HG02678 (cell line): ENCODE results near the gene STARD3.
A peak's percentile ranks its signal among the peaks of the same experiment; 100 is the strongest.

Experiments
- ATAC-seq: cut with Tn5 transposase; IDR thresholded peaks from one replicate; pipeline ENCODE4 v1.9.1; 2021; ENCODE audit warnings: mild to moderate bottlenecking, moderate library complexity; ENCODE audit not compliant: unreplicated experiment

The STARD3 gene

GRCh38 chr17:39618956-39619785, 17.8 kb upstream of the STARD3 start:
- ATAC-seq, result no peak

- no peak for ATAC-seq
Observed at GRCh38 chr17:39619786-39620101, 17.2 kb upstream of the STARD3 start.

GRCh38 chr17:39621523-39622379, 15.2 kb upstream of the STARD3 start:
- peak; percentile 68 for ATAC-seq

- no peak for ATAC-seq
Observed at GRCh38 chr17:39622380-39623006, 14.5 kb upstream of the STARD3 start.

GRCh38 chr17:39623356-39623950, 13.5 kb upstream of the STARD3 start:
- ATAC-seq, result no peak

- ATAC-seq, result no peak
Observed at GRCh38 chr17:39624313-39624712, 12.6 kb upstream of the STARD3 start.

GRCh38 chr17:39625198-39625785, 11.7 kb upstream of the STARD3 start:
- no peak for ATAC-seq

GRCh38 chr17:39626171-39627046, 10.5 kb upstream of the STARD3 start, which contains the start of gene PPP1R1B:
PPP1R1B (plus strand) TSS chr17:39626952; CDS start chr17:39627393, 441 bp downstream.
- no peak for ATAC-seq

- ATAC-seq, result no peak
Observed at GRCh38 chr17:39627047-39627711, 9.8 kb upstream of the STARD3 start.

- no peak for ATAC-seq
Observed at GRCh38 chr17:39627712-39628516, 9.0 kb upstream of the STARD3 start.

- no peak for ATAC-seq
Observed at GRCh38 chr17:39628655-39629493, 8.1 kb upstream of the STARD3 start.

GRCh38 chr17:39629494-39629880, 7.5 kb upstream of the STARD3 start:
- ATAC-seq, result no peak

GRCh38 chr17:39629898-39630297, 7.0 kb upstream of the STARD3 start:
- no peak for ATAC-seq

- no peak for ATAC-seq
Observed at GRCh38 chr17:39631403-39631802, 5.5 kb upstream of the STARD3 start.

GRCh38 chr17:39632153-39632941, 4.6 kb upstream of the STARD3 start:
- no peak for ATAC-seq

GRCh38 chr17:39633570-39634183, 3.3 kb upstream of the STARD3 start:
- ATAC-seq, result no peak
